K562 (cell line): ENCODE results near the gene RBFOX1. TPM values are rescaled to one million over a fixed set of nuclear protein-coding genes. Genes with fewer than 3 reads are reported as not detected.

ENCODE experiments used
- ATAC-seq: fragments of 200-7000 bp; cut with Tn5 transposase; 3 replicates; pipeline ENCODE4 v1.9.1; 2020; ENCODE audit warnings: moderate library complexity
- BruUV-seq: library from RNA; stranded (reverse); fragments of 400-500 nt; replicated peaks from 2 replicates; lab custom pipeline; 2021; lab: Mats Ljungman, UMichigan
- CTCF ChIA-PET: fragments of 300-600 bp; formaldehyde crosslinking; extraction: SDS; loops from one replicate; lab custom pipeline; 2021; ENCODE audit warnings: low intra/inter-chr PET ratio; lab: Yijun Ruan, JAX
- POLR2A ChIA-PET: fragments of 300-600, 350-650 bp; sonication (Branson Sonifier 250); formaldehyde crosslinking; extraction: SDS; loops from one replicate; lab custom pipeline; 2021; ENCODE audit warnings: antibody characterized with exemption, inconsistent platforms; lab: Yijun Ruan, JAX
- DNase-seq, 4 experiments: peaks; one replicate each; pipeline versions ENCODE4 v3.0.0 to v3.0.0-alpha.2; 2011 to 2018; ENCODE audit warnings: low spot score in 3 of 4, mixed read lengths in 3 of 4; ENCODE audit errors: extremely low read depth in 1 of 4
- FAIRE-seq: peaks from 2 replicates; lab custom pipeline; 2011; peaks lifted over from hg19 to GRCh38; lab: Jason Lieb, UNC
- H2AFZ ChIP-seq: 2 replicates; pipeline ENCODE4 v1.6.0; 2011; ENCODE audit warnings: low read depth, low read length, control low read depth, inconsistent platforms
- H3K27ac ChIP-seq: fragments of 200-600 bp; 3 replicates; pipeline ENCODE4 v1.8.0; 2011; ENCODE audit warnings: low read depth, mild to moderate bottlenecking, control low read depth, inconsistent platforms, low read length, moderate library complexity, mixed read lengths; ENCODE audit errors: extremely low read depth
- H3K27me3 ChIP-seq, 2 experiments: fragments of 300-600 bp in 1 of 2; 2 replicates in 1 of 2; 3 replicates in 1 of 2; pipeline versions ENCODE4 v1.6.0 to v1.8.0; 2011; ENCODE audit warnings: inconsistent platforms in 2 of 2, low read length in 2 of 2, mild to moderate bottlenecking in 1 of 2, mixed read lengths in 1 of 2, moderate library complexity in 1 of 2; ENCODE audit not compliant: control insufficient read depth in 2 of 2, insufficient read depth in 2 of 2
- H3K36me3 ChIP-seq: fragments of 300-600 bp; 3 replicates; pipeline ENCODE4 v1.8.0; 2011; ENCODE audit warnings: mild to moderate bottlenecking, low read length, inconsistent platforms; ENCODE audit not compliant: control insufficient read depth, insufficient read depth
- H3K4me1 ChIP-seq, 2 experiments: fragments of 200-600 bp in 1 of 2; replicated peaks in 1 of 2; 2 replicates in 1 of 2; 3 replicates in 1 of 2; pipeline versions ENCODE4 v1.5.1 to v1.8.0; 2011; ENCODE audit warnings: inconsistent platforms in 2 of 2, low read length in 2 of 2, mild to moderate bottlenecking in 1 of 2, mixed read lengths in 1 of 2, moderate library complexity in 1 of 2; ENCODE audit not compliant: control insufficient read depth in 2 of 2, insufficient read depth in 2 of 2
- H3K4me2 ChIP-seq: 2 replicates; pipeline ENCODE4 v1.6.1; 2011; ENCODE audit warnings: low read length, control low read depth, inconsistent platforms, mixed read lengths; ENCODE audit not compliant: insufficient read depth
- H3K4me3 ChIP-seq: fragments of 200-600 bp; sonication (generic), shearing (Covaris generic); 2 replicates; pipeline ENCODE4 v1.5.1; 2016; ENCODE audit warnings: control low read depth, inconsistent platforms
- H3K79me2 ChIP-seq: fragments of 200-600 bp; 3 replicates; pipeline ENCODE4 v1.8.0; 2011; ENCODE audit warnings: low read length, inconsistent platforms; ENCODE audit not compliant: control insufficient read depth, insufficient read depth
- H3K9ac ChIP-seq, 2 experiments: 2 replicates each; pipeline versions ENCODE4 v1.6.0 to v1.6.1; 2011; ENCODE audit warnings: low read depth in 2 of 2, low read length in 2 of 2, control low read depth in 1 of 2, inconsistent platforms in 1 of 2, mild to moderate bottlenecking in 1 of 2, mixed read lengths in 1 of 2; ENCODE audit not compliant: insufficient read depth in 1 of 2
- H3K9me1 ChIP-seq: one replicate; pipeline ENCODE4 v1.6.0; 2011; ENCODE audit warnings: inconsistent platforms, mild to moderate bottlenecking, low read length, moderate library complexity; ENCODE audit not compliant: control insufficient read depth, insufficient read depth
- H3K9me3 ChIP-seq: replicated peaks from 2 replicates; pipeline ENCODE4 v1.5.1; 2011; ENCODE audit warnings: low read depth, low read length, inconsistent platforms; ENCODE audit not compliant: control insufficient read depth, insufficient read depth
- H4K20me1 ChIP-seq: replicated peaks from 2 replicates; pipeline ENCODE4 v1.6.1; 2011; ENCODE audit warnings: low read length, inconsistent platforms, mixed read lengths; ENCODE audit not compliant: control insufficient read depth, insufficient read depth
- ATF7 ChIP-seq: fragments of 450-650 bp; IDR thresholded peaks from 2 replicates; pipeline ENCODE4 v1.7.1; 2014; ENCODE audit warnings: mild to moderate bottlenecking, moderate library complexity
- BCLAF1 ChIP-seq, 2 experiments: fragments of 450-650 bp in 1 of 2; IDR thresholded peaks; 2 replicates each; pipeline ENCODE4 v1.6.1; 2011 to 2017; ENCODE audit warnings: low read depth in 2 of 2, antibody characterized with exemption in 1 of 2, borderline replicate concordance in 1 of 2, low read length in 1 of 2, mild to moderate bottlenecking in 1 of 2, mixed read lengths in 1 of 2; ENCODE audit not compliant: control insufficient read depth in 1 of 2
- ELF2 ChIP-seq: fragments of 250-450 bp; sonication (Bioruptor Pico); IDR thresholded peaks from 2 replicates; pipeline ENCODE4 v1.5.0; 2021; ENCODE audit warnings: mild to moderate bottlenecking
- FOXA3 ChIP-seq, 2 experiments: fragments of 450-650 bp in 1 of 2; sonication (generic) in 1 of 2; formaldehyde crosslinking; IDR thresholded peaks in 1 of 2; conservative IDR thresholded peaks in 1 of 2; 2 replicates each; pipeline versions ENCODE4 v1.4.0 to v1.8.0; 2020 to 2022; ENCODE audit warnings: mild to moderate bottlenecking in 2 of 2, missing genetic modification reagents in 1 of 2
- HOMEZ ChIP-seq: fragments of 250-450 bp; sonication (Bioruptor Pico); IDR thresholded peaks from 2 replicates; pipeline ENCODE4 v1.4.0; 2020; ENCODE audit warnings: mild to moderate bottlenecking, moderate library complexity
- HOXB6 ChIP-seq: fragments of 250-450 bp; sonication (Bioruptor Pico); IDR thresholded peaks from 2 replicates; pipeline ENCODE4 v1.5.1; 2022; ENCODE audit warnings: mild to moderate bottlenecking, borderline replicate concordance
- MCM7 ChIP-seq, 2 experiments: fragments of 450-650 bp; IDR thresholded peaks; 2 replicates each; pipeline ENCODE4 v1.6.1; 2016 to 2018
- NCOR1 ChIP-seq: fragments of 450-650 bp; IDR thresholded peaks from 2 replicates; pipeline ENCODE4 v1.6.1; 2016; ENCODE audit warnings: mild to moderate bottlenecking, moderate library complexity
- ZNF655 ChIP-seq: fragments of 250-450 bp; sonication (Bioruptor Pico); IDR thresholded peaks from 2 replicates; pipeline ENCODE4 v1.5.0; 2021
- WGBS: fragments of 100-300 bp; shearing (Covaris generic); methylation state at CpG from one replicate; pipeline ENCODE4 v1.1.6; 2016; ENCODE audit warnings: low coverage, mixed read lengths; ENCODE audit not compliant: insufficient coverage; ENCODE audit errors: missing lambda C conversion rate; 5-methylcytosine and 5-hydroxymethylcytosine counted together
- in situ Hi-C: fragments of 300-500 bp; cut with MboI; formaldehyde crosslinking; loops from 4 replicates; pipeline ENCODE4 v1.15.0; 2018; ENCODE audit warnings: inconsistent platforms, mixed read lengths
- intact Hi-C: fragments of 100-400 bp; cut with micrococcal nuclease; formaldehyde crosslinking; loops from 2 replicates; pipeline ENCODE4 v1.14.2; 2022
- polyA plus RNA-seq, 8 experiments: library from polyadenylated mRNA; depleted of rRNA in 4 of 8; stranded (reverse) in 5 of 8; unstranded in 3 of 8; fragments of >200 nt; fragmentation: Nextera tagmentation in 2 of 8; fragmentation: Illumina TruSeq in 1 of 8; extraction: Ambion mirVana in 2 of 8; extraction: Trizol in 1 of 8; gene quantifications; 2 replicates each; pipeline versions ENCODE4 v1.2.1 to v1.2.3, GENCODE V29; 2011 to 2014; ENCODE audit warnings: inconsistent platforms in 1 of 8, missing spikeins in 1 of 8
- total RNA-seq, 7 experiments: library from RNA; depleted of rRNA in 6 of 7; stranded (reverse); fragments of >200 nt in 6 of 7; fragmentation: Illumina TruSeq in 2 of 7; extraction: Trizol in 2 of 7; gene quantifications; 2 replicates each; pipeline versions ENCODE4 v1.2.1 to v1.2.3, GENCODE V29; 2011 to 2021; ENCODE audit warnings: low replicate concordance in 1 of 7
- TF ChIP-seq, protein P1 (sequence below): fragments of 450-650 bp; formaldehyde crosslinking; IDR thresholded peaks from 2 replicates; pipeline ENCODE4 v1.4.0; 2020; ENCODE audit warnings: mild to moderate bottlenecking, moderate library complexity

The RBFOX1 gene
- total and polyA plus RNA-seq, 9 of the 15 experiments (the other 6 are each of a cell fraction or from before 2014, with no cell fraction given), result 0.03 TPM; not detected in 8

- intact Hi-C loops (no loop called here), in situ Hi-C loops (no loop called here)
- 1% methylated on average over 7 of the region's 7 CpGs for WGBS
- no peaks in the 10 kb centered on the region; the same call in 1 of the 2 replicates for H4K20me1 ChIP-seq
- FAIRE-seq (no peak), DNase-seq (no peak), ATAC-seq (no peak)
- no peak overlapping the region for H3K27ac ChIP-seq
- H3K36me3 ChIP-seq, result no peaks in the 10 kb centered on the region
- H2AFZ ChIP-seq, result no peak overlapping the region
- H3K4me2 ChIP-seq, result no peak overlapping the region
- H3K4me3 ChIP-seq, result no peak overlapping the region
- BruUV-seq, result no TSS peak
- H3K4me1 ChIP-seq, result no peaks in the 10 kb centered on the region
- TF ChIP-seq, protein P1, sequence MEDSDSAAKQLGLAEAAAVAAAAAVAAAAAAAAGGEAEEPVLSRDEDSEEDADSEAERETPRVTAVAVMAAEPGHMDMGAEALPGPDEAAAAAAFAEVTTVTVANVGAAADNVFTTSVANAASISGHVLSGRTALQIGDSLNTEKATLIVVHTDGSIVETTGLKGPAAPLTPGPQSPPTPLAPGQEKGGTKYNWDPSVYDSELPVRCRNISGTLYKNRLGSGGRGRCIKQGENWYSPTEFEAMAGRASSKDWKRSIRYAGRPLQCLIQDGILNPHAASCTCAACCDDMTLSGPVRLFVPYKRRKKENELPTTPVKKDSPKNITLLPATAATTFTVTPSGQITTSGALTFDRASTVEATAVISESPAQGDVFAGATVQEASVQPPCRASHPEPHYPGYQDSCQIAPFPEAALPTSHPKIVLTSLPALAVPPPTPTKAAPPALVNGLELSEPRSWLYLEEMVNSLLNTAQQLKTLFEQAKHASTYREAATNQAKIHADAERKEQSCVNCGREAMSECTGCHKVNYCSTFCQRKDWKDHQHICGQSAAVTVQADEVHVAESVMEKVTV (CRISPR knock-in tag), result no peak
- TF ChIP-seq BCLAF1 (IDR thresholded peaks at IDR 0.05; ENCODE audit: borderline replicate concordance in 1 of 2, control insufficient read depth in 1 of 2, low read depth in 2 of 2, low read length in 1 of 2) (no peak), FOXA3 (CRISPR knock-in tag; conservative IDR thresholded peaks at IDR 0.05 in 1 of 2, IDR thresholded peaks at IDR 0.05 in 1 of 2) (no peak), ZNF655 (CRISPR knock-in tag) (no peak), ATF7 (no peak), NCOR1 (no peak), HOMEZ (CRISPR knock-in tag) (no peak), HOXB6 (no peak), MCM7 (IDR thresholded peaks at IDR 0.05) (no peak), ELF2 (CRISPR knock-in tag) (no peak)
- H3K79me2 ChIP-seq, result no peaks in the 10 kb centered on the region
- no peaks in the 10 kb centered on the region for H3K9me3 ChIP-seq
- ChIA-PET CTCF (no interaction called here), POLR2A (no interaction called here)
- H3K27me3 ChIP-seq, result peaks cover 4 to 5% of the 10 kb centered on the region in 2 experiments; a peak in 1 of 5 replicates
- no peaks in the 10 kb centered on the region for H3K9me1 ChIP-seq
- no peak overlapping the region for H3K9ac ChIP-seq
These were observed 373.2 kb downstream of the RBFOX1 start for GRCh38 chr16:7705885-7706284.
